Activated B cell treated with CpG ODN at 0.5 μM for 24 hours (primary cell): ENCODE measurements around the gene ZFC3H1. TPM values are rescaled to one million over a fixed set of nuclear protein-coding genes. Genes with fewer than 3 reads are reported as not detected.

ENCODE experiments used
- ATAC-seq: fragments of 200-7000 bp; cut with Tn5 transposase; one replicate; pipeline ENCODE4 v1.10.0; 2021; ENCODE audit warnings: low read depth, mild to moderate bottlenecking, moderate library complexity
- CTCF ChIA-PET: fragments of 350-600 bp; sonication (Branson Sonifier 250); formaldehyde crosslinking; loops from one replicate; lab custom pipeline; 2021; ENCODE audit warnings: antibody characterized with exemption; lab: Charles Lee
- POLR2A ChIA-PET: fragments of 350-600 bp; sonication (Branson Sonifier 250); formaldehyde crosslinking; loops from one replicate; lab custom pipeline; 2021; ENCODE audit warnings: antibody characterized with exemption; lab: Charles Lee
- DNase-seq: peaks from one replicate; pipeline ENCODE4 v3.0.0; 2022
- H3K27ac Mint-ChIP-seq: one replicate; pipeline ENCODE4 v1.8.0; 2020; ENCODE audit warnings: mixed read lengths
- H3K27me3 Mint-ChIP-seq: one replicate; pipeline ENCODE4 v1.8.0; 2021; ENCODE audit warnings: mixed read lengths
- H3K36me3 Mint-ChIP-seq: one replicate; pipeline ENCODE4 v1.8.0; 2021; ENCODE audit warnings: low read depth, mixed read lengths
- H3K4me1 Mint-ChIP-seq: one replicate; pipeline ENCODE4 v1.8.0; 2021; ENCODE audit warnings: mixed read lengths
- H3K4me3 Mint-ChIP-seq: one replicate; pipeline ENCODE4 v1.8.0; 2020; ENCODE audit warnings: mild to moderate bottlenecking, mixed read lengths
- H3K9me3 Mint-ChIP-seq: one replicate; pipeline ENCODE4 v1.8.0; 2020; ENCODE audit warnings: mixed read lengths
- CTCF ChIP-seq: fragments of 200-600 bp; IDR thresholded peaks from one replicate; pipeline ENCODE4 v1.8.0; 2022; ENCODE audit warnings: antibody characterized with exemption, mild to moderate bottlenecking
- intact Hi-C: fragments of 100-400 bp; cut with micrococcal nuclease; formaldehyde crosslinking; loops from one replicate; pipeline ENCODE4 v1.15.1; 2024
- total RNA-seq: library from RNA; stranded (reverse); gene quantifications from 2 replicates; pipeline ENCODE4 v1.2.3, GENCODE V29; 2022

The ZFC3H1 gene
- total RNA-seq, 1 donor from 2014 or later: 107 TPM

GRCh38 chr12:71642264-71642663, 21.4 kb downstream of the ZFC3H1 start:
- H3K9me3 Mint-ChIP-seq: no peaks in the 10 kb centered on the region
- ChIA-PET CTCF (interaction anchor here (1.2 kb wide), 1 partner anchor 105 kb away, joined by 7 read pairs; no protein-coding TSS in a partner anchor), POLR2A (interaction anchor here (0.9 kb wide), 1 partner anchor 112 kb away, joined by 4 read pairs; the partner anchor contains the start of gene RAB21)
- H3K27ac Mint-ChIP-seq: no peak overlapping the region
- peaks cover 13% of the 10 kb centered on the region for H3K4me1 Mint-ChIP-seq
- no peaks in the 10 kb centered on the region for H3K27me3 Mint-ChIP-seq
- no peak for DNase-seq
- no peak for ATAC-seq
- peaks cover 83% of the 10 kb centered on the region for H3K36me3 Mint-ChIP-seq
- intact Hi-C loops: loop anchor here (2.0 kb wide), 1 partner anchor 15 kb away; no protein-coding TSS in a partner anchor
- H3K4me3 Mint-ChIP-seq: no peak overlapping the region
- TF ChIP-seq CTCF: no peak

- Mint-ChIP-seq H3K9me3 (no peaks in the 10 kb centered on the region), H3K27me3 (no peaks in the 10 kb centered on the region), H3K4me3 (no peak overlapping the region), H3K4me1 (peaks cover 14% of the 10 kb centered on the region), H3K36me3 (peaks cover 80% of the 10 kb centered on the region), H3K27ac (no peak overlapping the region)
- ChIA-PET POLR2A (no interaction called here), CTCF (interaction anchor here (10.7 kb wide), 1 partner anchor 106 kb away, joined by 132 read pairs; no protein-coding TSS in a partner anchor)
- no peak for DNase-seq
- no peak for TF ChIP-seq CTCF
- ATAC-seq: no peak
- intact Hi-C loops: no loop called here
These were observed 22.3 kb downstream of the ZFC3H1 start for GRCh38 chr12:71641390-71641789.

GRCh38 chr12:71640316-71640715, 23.3 kb downstream of the ZFC3H1 start:
- intact Hi-C loops: no loop called here
- H3K4me3 Mint-ChIP-seq: no peak overlapping the region
- POLR2A ChIA-PET: interaction anchor here (0.7 kb wide), 1 partner anchor 18 kb away, joined by 3 read pairs; no protein-coding TSS in a partner anchor
- no peaks in the 10 kb centered on the region for H3K9me3 Mint-ChIP-seq
- DNase-seq (no peak), ATAC-seq (no peak)
- peaks cover 11% of the 10 kb centered on the region for H3K4me1 Mint-ChIP-seq
- H3K27ac Mint-ChIP-seq: no peak overlapping the region
- H3K27me3 Mint-ChIP-seq: no peaks in the 10 kb centered on the region
- CTCF ChIA-PET: interaction anchor here (0.5 to 10.7 kb wide), 3 partner anchors 58 to 107 kb away, joined by 3 to 132 read pairs (median 3); no protein-coding TSS in a partner anchor
- no peak for TF ChIP-seq CTCF
- H3K36me3 Mint-ChIP-seq: peaks cover 83% of the 10 kb centered on the region

- intact Hi-C loops: loop anchor here (1.0 to 10.0 kb wide), 2 partner anchors 59 to 205 kb away; no protein-coding TSS in a partner anchor
- no peak for DNase-seq
- ATAC-seq: peak; percentile 52
- no peak for TF ChIP-seq CTCF
- Mint-ChIP-seq H3K36me3 (peaks cover 83% of the 10 kb centered on the region), H3K9me3 (no peaks in the 10 kb centered on the region), H3K27ac (no peak overlapping the region), H3K27me3 (no peaks in the 10 kb centered on the region), H3K4me3 (no peak overlapping the region), H3K4me1 (peaks cover 8% of the 10 kb centered on the region)
- CTCF ChIA-PET: interaction anchor here (0.7 to 10.7 kb wide), 3 partner anchors 13 to 108 kb away, joined by 3 to 132 read pairs (median 3); no protein-coding TSS in a partner anchor
- POLR2A ChIA-PET: no interaction called here
These were observed 24.3 kb downstream of the ZFC3H1 start for GRCh38 chr12:71639341-71639760.

GRCh38 chr12:71638499-71638898, 25.1 kb downstream of the ZFC3H1 start:
- Mint-ChIP-seq H3K27ac (no peak overlapping the region), H3K9me3 (no peaks in the 10 kb centered on the region), H3K4me3 (no peak overlapping the region), H3K27me3 (no peaks in the 10 kb centered on the region), H3K36me3 (peaks cover 83% of the 10 kb centered on the region), H3K4me1 (peaks cover 8% of the 10 kb centered on the region)
- DNase-seq (no peak), ATAC-seq (no peak)
- intact Hi-C loops: loop anchor here (10.0 kb wide), 1 partner anchor 206 kb away; no protein-coding TSS in a partner anchor
- no peak for TF ChIP-seq CTCF
- CTCF ChIA-PET: interaction anchor here (0.7 to 10.7 kb wide), 3 partner anchors 13 to 109 kb away, joined by 3 to 132 read pairs (median 3); no protein-coding TSS in a partner anchor
- POLR2A ChIA-PET: interaction anchor here (0.6 kb wide), 1 partner anchor 60 kb away, joined by 6 read pairs; no protein-coding TSS in a partner anchor
